HCT116 (cell line): ENCODE results near the gene WEE1. TPM values are rescaled to one million over a fixed set of nuclear protein-coding genes. Genes with fewer than 3 reads are reported as not detected.

Experiments
- ATAC-seq: fragments of 200-7000 bp; cut with Tn5 transposase; 2 replicates; pipeline ENCODE4 v1.9.1; 2020; ENCODE audit warnings: mild to moderate bottlenecking, moderate library complexity
- BruUV-seq: library from RNA; stranded (reverse); fragments of 400-500 nt; replicated peaks from 2 replicates; lab custom pipeline; 2021; lab: Mats Ljungman, UMichigan
- CTCF ChIA-PET: fragments of 300-600 bp; sonication (Branson Sonifier 250); formaldehyde crosslinking; loops from one replicate; lab custom pipeline; 2021; ENCODE audit warnings: antibody characterized with exemption; lab: Charles Lee
- POLR2A ChIA-PET: fragments of 300-600, 350-600 bp; sonication (Branson Sonifier 250); formaldehyde crosslinking; loops from one replicate; lab custom pipeline; 2021; ENCODE audit warnings: antibody characterized with exemption; lab: Charles Lee
- RAD21 ChIA-PET, 2 experiments: fragments of 300-600 bp; sonication (Branson Sonifier 250); formaldehyde crosslinking; loops; one replicate each; lab custom pipeline; 2023; ENCODE audit warnings: low total read pairs in 2 of 2; ENCODE audit not compliant: uncharacterized antibody in 2 of 2, unreplicated experiment in 2 of 2, low non-redundant PET in 1 of 2; lab: Charles Lee
- DNase-seq: peaks from one replicate; pipeline ENCODE4 v3.0.0-alpha.2; 2010; ENCODE audit warnings: low read depth, low spot score
- H2AFZ ChIP-seq: fragments of 200-600 bp; shearing (Covaris generic), sonication (generic); 2 replicates; pipeline ENCODE4 v1.6.1; 2017; ENCODE audit warnings: low read depth, mixed run types, mixed read lengths, antibody characterized with exemption, low read length; ENCODE audit not compliant: poor library complexity, severe bottlenecking
- H3K27ac ChIP-seq: 2 replicates; pipeline ENCODE4 v1.5.1; 2012; ENCODE audit warnings: low read depth, low read length
- H3K27me3 ChIP-seq: fragments of 200-600 bp; sonication (generic); 2 replicates; pipeline ENCODE4 v1.6.1; 2016; ENCODE audit warnings: mixed run types, low read length, mixed read lengths; ENCODE audit not compliant: insufficient read depth
- H3K36me3 ChIP-seq, 2 experiments: fragments of 200-500 bp in 1 of 2; fragments of 200-600 bp in 1 of 2; sonication (Bioruptor generic) in 1 of 2; sonication (generic) in 1 of 2; 2 replicates each; pipeline versions ENCODE4 v1.5.1 to v1.6.1; 2014 to 2016; ENCODE audit warnings: low read length in 2 of 2, inconsistent platforms in 1 of 2, mixed read lengths in 1 of 2, mixed run types in 1 of 2; ENCODE audit not compliant: insufficient read depth in 2 of 2, control insufficient read depth in 1 of 2
- H3K4me1 ChIP-seq, 2 experiments: fragments of 200-600 bp in 1 of 2; sonication (generic) in 1 of 2; 2 replicates each; pipeline versions ENCODE4 v1.5.1 to v1.6.1; 2012 to 2017; ENCODE audit warnings: low read length in 2 of 2, inconsistent platforms in 1 of 2, mild to moderate bottlenecking in 1 of 2, mixed read lengths in 1 of 2, mixed run types in 1 of 2, moderate library complexity in 1 of 2; ENCODE audit not compliant: insufficient read depth in 2 of 2, control insufficient read depth in 1 of 2
- H3K4me2 ChIP-seq: fragments of 200-600 bp; sonication (generic); 2 replicates; pipeline ENCODE4 v1.6.1; 2017; ENCODE audit warnings: mixed run types, low read length, mixed read lengths
- H3K4me3 ChIP-seq, 2 experiments: fragments of 200-600 bp in 1 of 2; sonication (generic) in 1 of 2; replicated peaks in 1 of 2; 2 replicates each; pipeline ENCODE4 v1.5.1; 2011 to 2016; ENCODE audit warnings: low read length in 2 of 2, control low read depth in 1 of 2, low read depth in 1 of 2, mild to moderate bottlenecking in 1 of 2, mixed read lengths in 1 of 2, mixed run types in 1 of 2
- H3K79me2 ChIP-seq: fragments of 200-600 bp; sonication (generic); 2 replicates; pipeline ENCODE4 v1.6.1; 2017; ENCODE audit warnings: mild to moderate bottlenecking, mixed run types, low read length, moderate library complexity, mixed read lengths; ENCODE audit not compliant: insufficient read depth
- H3K9ac ChIP-seq: fragments of 200-600 bp; sonication (generic); 2 replicates; pipeline ENCODE4 v1.6.1; 2016; ENCODE audit warnings: low read length, mixed read lengths
- H3K9me2 ChIP-seq: fragments of 200-600 bp; sonication (generic), shearing (Covaris generic); 2 replicates; pipeline ENCODE4 v1.6.1; 2017; ENCODE audit warnings: mixed run types, mild to moderate bottlenecking, moderate library complexity; ENCODE audit not compliant: insufficient read depth
- H3K9me3 ChIP-seq, 2 experiments: fragments of 200-500 bp in 1 of 2; fragments of 200-600 bp in 1 of 2; sonication (Bioruptor generic) in 1 of 2; sonication (generic) in 1 of 2; 2 replicates each; pipeline ENCODE4 v1.6.1; 2014 to 2017; ENCODE audit warnings: low read length in 2 of 2, mixed read lengths in 2 of 2, inconsistent platforms in 1 of 2, low read depth in 1 of 2, mild to moderate bottlenecking in 1 of 2, mixed run types in 1 of 2, moderate library complexity in 1 of 2; ENCODE audit not compliant: control insufficient read depth in 1 of 2, insufficient read depth in 1 of 2
- H4K20me1 ChIP-seq: fragments of 200-600 bp; sonication (generic), shearing (Covaris generic); 2 replicates; pipeline ENCODE4 v1.6.1; 2017; ENCODE audit warnings: mixed run types, mild to moderate bottlenecking, moderate library complexity; ENCODE audit not compliant: insufficient read depth
- CEBPB ChIP-seq: IDR thresholded peaks from 2 replicates; pipeline ENCODE4 v1.6.1; 2012; ENCODE audit warnings: low read depth
- ELF1 ChIP-seq: IDR thresholded peaks from 2 replicates; pipeline ENCODE4 v1.6.1; 2012; ENCODE audit warnings: low read depth, borderline replicate concordance
- MAX ChIP-seq: IDR thresholded peaks from 2 replicates; pipeline ENCODE4 v1.6.1; 2012
- POLR2AphosphoS5 ChIP-seq: IDR thresholded peaks from 2 replicates; pipeline ENCODE4 v1.6.1; 2011; ENCODE audit warnings: mild to moderate bottlenecking, low read depth, low read length, moderate library complexity
- RAD21 ChIP-seq: IDR thresholded peaks from 2 replicates; pipeline ENCODE4 v1.6.1; 2012; ENCODE audit warnings: low read depth, mild to moderate bottlenecking
- SIN3A ChIP-seq: IDR thresholded peaks from 2 replicates; pipeline ENCODE4 v1.6.1; 2012; ENCODE audit warnings: low read depth
- SRF ChIP-seq: IDR thresholded peaks from 2 replicates; pipeline ENCODE4 v1.6.1; 2012; ENCODE audit warnings: low read depth
- ZFX ChIP-seq: fragments of 450-650 bp; IDR thresholded peaks from 2 replicates; pipeline ENCODE4 v1.6.1; 2017
- intact Hi-C: fragments of 100-400 bp; cut with micrococcal nuclease; formaldehyde crosslinking; loops from 2 replicates; pipeline ENCODE4 v1.10.0; 2022
- total RNA-seq: library from RNA; stranded (reverse); gene quantifications from one replicate; pipeline ENCODE4 v1.2.1, GENCODE V29; 2021; ENCODE audit not compliant: unreplicated experiment
- TF ChIP-seq, protein P1 (sequence below): IDR thresholded peaks from 2 replicates; pipeline ENCODE4 v1.6.1; 2011; ENCODE audit warnings: mild to moderate bottlenecking, low read length, moderate library complexity; ENCODE audit not compliant: insufficient replicate concordance; ENCODE audit errors: extremely low read depth

The WEE1 gene
- total RNA-seq, 1 experiment from 2014 or later, result 50.8 TPM

- Histone ChIP-seq H3K27me3 (no peaks in the 10 kb centered on the region), H3K4me1 (peaks cover 6 to 31% of the 10 kb centered on the region in 2 experiments; a peak in 3 of 4 replicates), H3K36me3 (peaks cover 30 to 47% of the 10 kb centered on the region in 2 experiments), H4K20me1 (peaks cover 28% of the 10 kb centered on the region; the same call in 1 of the 2 replicates), H3K4me2 (peak overlapping the region; percentile 85), H3K9me2 (no peaks in the 10 kb centered on the region), H3K4me3 (peak overlapping the region; percentile 86 to 94), H2AFZ (no peak overlapping the region), H3K27ac (peak overlapping the region; percentile 96), H3K9me3 (no peaks in the 10 kb centered on the region), H3K79me2 (peaks cover 64% of the 10 kb centered on the region), H3K9ac (peak overlapping the region; percentile 94)
- no TSS peak for BruUV-seq
- ChIA-PET CTCF (no interaction called here), POLR2A (no interaction called here), RAD21 (interaction anchor here in 1 of 2 experiments (0.6 kb wide), 1 partner anchor 343 kb away, joined by 7 read pairs; no protein-coding TSS in a partner anchor)
- ATAC-seq, result peak; percentile 30; the same call in 1 of the 2 replicates
- TF ChIP-seq MAX, result 0 out of 2 replicates have a peak, but pooled peaks have one; percentile 9
- peak; percentile 47; the same call in 1 of the 2 replicates for TF ChIP-seq SIN3A
- TF ChIP-seq ELF1, result no peak
- TF ChIP-seq RAD21, result 0 out of 2 replicates have a peak, but pooled peaks have one; percentile 2
- TF ChIP-seq ZFX, result no peak
- peak; percentile 57 for TF ChIP-seq POLR2AphosphoS5
- TF ChIP-seq CEBPB, result no peak
- TF ChIP-seq SRF, result no peak
- TF ChIP-seq, protein P1, sequence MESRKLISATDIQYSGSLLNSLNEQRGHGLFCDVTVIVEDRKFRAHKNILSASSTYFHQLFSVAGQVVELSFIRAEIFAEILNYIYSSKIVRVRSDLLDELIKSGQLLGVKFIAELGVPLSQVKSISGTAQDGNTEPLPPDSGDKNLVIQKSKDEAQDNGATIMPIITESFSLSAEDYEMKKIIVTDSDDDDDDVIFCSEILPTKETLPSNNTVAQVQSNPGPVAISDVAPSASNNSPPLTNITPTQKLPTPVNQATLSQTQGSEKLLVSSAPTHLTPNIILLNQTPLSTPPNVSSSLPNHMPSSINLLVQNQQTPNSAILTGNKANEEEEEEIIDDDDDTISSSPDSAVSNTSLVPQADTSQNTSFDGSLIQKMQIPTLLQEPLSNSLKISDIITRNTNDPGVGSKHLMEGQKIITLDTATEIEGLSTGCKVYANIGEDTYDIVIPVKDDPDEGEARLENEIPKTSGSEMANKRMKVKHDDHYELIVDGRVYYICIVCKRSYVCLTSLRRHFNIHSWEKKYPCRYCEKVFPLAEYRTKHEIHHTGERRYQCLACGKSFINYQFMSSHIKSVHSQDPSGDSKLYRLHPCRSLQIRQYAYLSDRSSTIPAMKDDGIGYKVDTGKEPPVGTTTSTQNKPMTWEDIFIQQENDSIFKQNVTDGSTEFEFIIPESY, result no peak
- intact Hi-C loops, result loop anchor here (1.0 kb wide), 1 partner anchor 38 kb away; no protein-coding TSS in a partner anchor
- peak; percentile 56 for DNase-seq
Observed at GRCh38 chr11:9575260-9576240, 2.1 kb downstream of the WEE1 start.
